Nephron (organoid): ENCODE results near the gene PLXND1.

Source experiments
- H3K27ac Mint-ChIP-seq, 3 experiments: 2 replicates each; pipeline ENCODE4 v1.8.0; 2020; ENCODE audit warnings: mixed read lengths in 3 of 3, mild to moderate bottlenecking in 2 of 3, moderate library complexity in 1 of 3
- H3K27me3 Mint-ChIP-seq: 2 replicates; pipeline ENCODE4 v1.8.0; 2021; ENCODE audit warnings: low read depth, mild to moderate bottlenecking, moderate library complexity, mixed read lengths
- H3K36me3 Mint-ChIP-seq: 2 replicates; pipeline ENCODE4 v1.8.0; 2020; ENCODE audit warnings: low read depth, mixed read lengths
- H3K4me1 Mint-ChIP-seq: 2 replicates; pipeline ENCODE4 v1.8.0; 2020; ENCODE audit warnings: mixed read lengths
- H3K4me3 Mint-ChIP-seq, 3 experiments: 2 replicates each; pipeline ENCODE4 v1.8.0; 2020; ENCODE audit warnings: mild to moderate bottlenecking in 3 of 3, mixed read lengths in 3 of 3, moderate library complexity in 2 of 3
- H3K9me3 Mint-ChIP-seq: 2 replicates; pipeline ENCODE4 v1.8.0; 2020; ENCODE audit warnings: mixed read lengths
- TF ChIP-seq, protein P1 (sequence below), 3 experiments: fragments of 200-600 bp; sonication (generic); IDR thresholded peaks; one replicate each; pipeline ENCODE4 v1.5.0; 2021; ENCODE audit warnings: antibody characterized with exemption in 3 of 3; ENCODE audit not compliant: unreplicated experiment in 3 of 3

Gene PLXND1, protein sequence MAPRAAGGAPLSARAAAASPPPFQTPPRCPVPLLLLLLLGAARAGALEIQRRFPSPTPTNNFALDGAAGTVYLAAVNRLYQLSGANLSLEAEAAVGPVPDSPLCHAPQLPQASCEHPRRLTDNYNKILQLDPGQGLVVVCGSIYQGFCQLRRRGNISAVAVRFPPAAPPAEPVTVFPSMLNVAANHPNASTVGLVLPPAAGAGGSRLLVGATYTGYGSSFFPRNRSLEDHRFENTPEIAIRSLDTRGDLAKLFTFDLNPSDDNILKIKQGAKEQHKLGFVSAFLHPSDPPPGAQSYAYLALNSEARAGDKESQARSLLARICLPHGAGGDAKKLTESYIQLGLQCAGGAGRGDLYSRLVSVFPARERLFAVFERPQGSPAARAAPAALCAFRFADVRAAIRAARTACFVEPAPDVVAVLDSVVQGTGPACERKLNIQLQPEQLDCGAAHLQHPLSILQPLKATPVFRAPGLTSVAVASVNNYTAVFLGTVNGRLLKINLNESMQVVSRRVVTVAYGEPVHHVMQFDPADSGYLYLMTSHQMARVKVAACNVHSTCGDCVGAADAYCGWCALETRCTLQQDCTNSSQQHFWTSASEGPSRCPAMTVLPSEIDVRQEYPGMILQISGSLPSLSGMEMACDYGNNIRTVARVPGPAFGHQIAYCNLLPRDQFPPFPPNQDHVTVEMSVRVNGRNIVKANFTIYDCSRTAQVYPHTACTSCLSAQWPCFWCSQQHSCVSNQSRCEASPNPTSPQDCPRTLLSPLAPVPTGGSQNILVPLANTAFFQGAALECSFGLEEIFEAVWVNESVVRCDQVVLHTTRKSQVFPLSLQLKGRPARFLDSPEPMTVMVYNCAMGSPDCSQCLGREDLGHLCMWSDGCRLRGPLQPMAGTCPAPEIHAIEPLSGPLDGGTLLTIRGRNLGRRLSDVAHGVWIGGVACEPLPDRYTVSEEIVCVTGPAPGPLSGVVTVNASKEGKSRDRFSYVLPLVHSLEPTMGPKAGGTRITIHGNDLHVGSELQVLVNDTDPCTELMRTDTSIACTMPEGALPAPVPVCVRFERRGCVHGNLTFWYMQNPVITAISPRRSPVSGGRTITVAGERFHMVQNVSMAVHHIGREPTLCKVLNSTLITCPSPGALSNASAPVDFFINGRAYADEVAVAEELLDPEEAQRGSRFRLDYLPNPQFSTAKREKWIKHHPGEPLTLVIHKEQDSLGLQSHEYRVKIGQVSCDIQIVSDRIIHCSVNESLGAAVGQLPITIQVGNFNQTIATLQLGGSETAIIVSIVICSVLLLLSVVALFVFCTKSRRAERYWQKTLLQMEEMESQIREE (N-terminal part only)

DNA sequence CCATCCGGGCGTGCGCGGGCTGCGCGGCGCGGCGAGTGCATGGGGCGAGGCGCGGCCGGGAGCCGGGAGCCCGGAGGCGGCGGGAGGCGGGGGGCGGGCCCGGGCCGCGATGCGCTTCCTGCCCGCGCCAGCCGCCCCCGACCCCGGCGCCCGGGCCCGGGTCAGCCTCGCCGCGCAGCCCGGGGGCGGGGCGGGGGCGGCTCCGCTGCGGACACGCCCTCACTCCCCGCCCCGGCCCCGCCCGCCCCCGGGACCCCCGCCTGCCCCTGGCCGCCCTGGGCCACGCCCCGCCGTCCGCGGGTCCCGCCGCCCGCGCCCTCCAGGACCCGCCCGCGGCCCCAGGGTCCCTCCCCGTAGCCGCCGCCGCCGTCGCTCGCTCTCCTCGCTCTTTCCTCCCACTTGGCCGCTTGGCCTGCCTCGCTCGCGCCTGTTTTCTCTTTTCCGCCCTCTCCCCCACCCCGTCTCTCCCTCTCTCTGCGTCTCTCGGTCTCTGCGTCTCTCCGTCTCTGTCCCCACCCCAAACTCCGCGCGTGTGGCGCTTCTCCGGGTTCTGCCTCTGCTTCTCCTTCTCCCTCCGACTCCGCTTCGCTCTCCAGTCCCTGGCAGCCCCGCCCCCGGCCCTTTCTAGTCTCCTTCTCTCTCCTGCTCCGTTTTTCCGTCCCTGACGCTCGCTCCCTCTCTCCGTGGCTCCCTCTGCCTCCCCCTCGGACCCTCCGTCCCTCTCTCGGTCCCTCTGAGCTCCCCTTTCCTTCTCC lies at the start of gene PLXND1:
Gene PLXND1 (minus strand): TSS at position 41 of the 755 bp plus-strand sequence. CDS start 37 bp downstream, at position 4.
- peak within 1 kb of the TSS; percentile 90 to 96 (median 93) for H3K27ac Mint-ChIP-seq
- no peaks in the 10 kb centered on the region for H3K9me3 Mint-ChIP-seq
- no peaks in the 10 kb centered on the region for H3K36me3 Mint-ChIP-seq
- H3K27me3 Mint-ChIP-seq = peaks cover 19% of the 10 kb centered on the region
- TF ChIP-seq, protein P1, sequence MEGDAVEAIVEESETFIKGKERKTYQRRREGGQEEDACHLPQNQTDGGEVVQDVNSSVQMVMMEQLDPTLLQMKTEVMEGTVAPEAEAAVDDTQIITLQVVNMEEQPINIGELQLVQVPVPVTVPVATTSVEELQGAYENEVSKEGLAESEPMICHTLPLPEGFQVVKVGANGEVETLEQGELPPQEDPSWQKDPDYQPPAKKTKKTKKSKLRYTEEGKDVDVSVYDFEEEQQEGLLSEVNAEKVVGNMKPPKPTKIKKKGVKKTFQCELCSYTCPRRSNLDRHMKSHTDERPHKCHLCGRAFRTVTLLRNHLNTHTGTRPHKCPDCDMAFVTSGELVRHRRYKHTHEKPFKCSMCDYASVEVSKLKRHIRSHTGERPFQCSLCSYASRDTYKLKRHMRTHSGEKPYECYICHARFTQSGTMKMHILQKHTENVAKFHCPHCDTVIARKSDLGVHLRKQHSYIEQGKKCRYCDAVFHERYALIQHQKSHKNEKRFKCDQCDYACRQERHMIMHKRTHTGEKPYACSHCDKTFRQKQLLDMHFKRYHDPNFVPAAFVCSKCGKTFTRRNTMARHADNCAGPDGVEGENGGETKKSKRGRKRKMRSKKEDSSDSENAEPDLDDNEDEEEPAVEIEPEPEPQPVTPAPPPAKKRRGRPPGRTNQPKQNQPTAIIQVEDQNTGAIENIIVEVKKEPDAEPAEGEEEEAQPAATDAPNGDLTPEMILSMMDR (IDR thresholded peaks at IDR 0.05; ENCODE audit: unreplicated experiment in 3 of 3) = no peak
- peaks cover 24% of the 10 kb centered on the region for H3K4me1 Mint-ChIP-seq
- H3K4me3 Mint-ChIP-seq = peak within 1 kb of the TSS; percentile 94 to 97 (median 96)

GRCh38 chr3:129655291-129655700 lies 48.8 kb upstream of the PLXND1 start:
- H3K27ac Mint-ChIP-seq = peak overlapping the region in 1 of 3 experiments; percentile 38
- TF ChIP-seq, protein P1 (IDR thresholded peaks at IDR 0.05; ENCODE audit: unreplicated experiment in 3 of 3) = no peak
- no peaks in the 10 kb centered on the region for H3K27me3 Mint-ChIP-seq
- no peak overlapping the region for H3K4me3 Mint-ChIP-seq
- peaks cover 11% of the 10 kb centered on the region for H3K36me3 Mint-ChIP-seq
- peaks cover 48% of the 10 kb centered on the region for H3K4me1 Mint-ChIP-seq
- H3K9me3 Mint-ChIP-seq = no peaks in the 10 kb centered on the region

GRCh38 chr3:129654131-129654530 lies 47.7 kb upstream of the PLXND1 start:
- TF ChIP-seq, protein P1 (IDR thresholded peaks at IDR 0.05; ENCODE audit: unreplicated experiment in 3 of 3) = no peak
- Mint-ChIP-seq H3K4me1 (peaks cover 46% of the 10 kb centered on the region), H3K27me3 (no peaks in the 10 kb centered on the region), H3K4me3 (no peak overlapping the region), H3K36me3 (peaks cover 11% of the 10 kb centered on the region), H3K27ac (no peak overlapping the region), H3K9me3 (no peaks in the 10 kb centered on the region)

DNA sequence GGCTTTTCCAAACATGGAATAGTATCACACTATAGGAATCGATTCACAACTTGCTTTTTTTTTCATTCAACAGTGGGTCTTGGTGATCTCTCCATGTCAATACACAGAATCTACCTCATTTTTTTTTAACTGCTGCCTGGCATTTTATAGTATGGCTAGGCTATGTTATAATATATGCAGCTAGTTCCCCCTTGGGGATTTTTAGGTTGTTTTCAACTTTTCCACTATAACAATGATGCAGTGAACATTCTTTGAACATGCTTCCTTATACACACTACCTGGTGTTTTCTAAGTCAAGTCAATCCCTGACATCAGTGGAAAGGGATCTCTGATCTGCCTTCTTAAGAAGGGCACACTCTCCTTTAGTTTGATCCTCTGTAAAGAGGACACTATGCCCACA lies 46.5 kb upstream of the PLXND1 start:
- Mint-ChIP-seq H3K4me1 (peaks cover 49% of the 10 kb centered on the region), H3K4me3 (no peak overlapping the region), H3K9me3 (no peaks in the 10 kb centered on the region), H3K27me3 (no peaks in the 10 kb centered on the region), H3K27ac (no peak overlapping the region), H3K36me3 (peaks cover 11% of the 10 kb centered on the region)
- TF ChIP-seq, protein P1 (IDR thresholded peaks at IDR 0.05; ENCODE audit: unreplicated experiment in 3 of 3) = no peak
